GM10266 (cell line): ENCODE measurements around the gene ANKS4B.

ENCODE experiments used
- DNase-seq: peaks from one replicate; pipeline ENCODE4 v3.0.0; 2012; ENCODE audit errors: extremely low spot score
- TF ChIP-seq, protein P1 (sequence below): IDR thresholded peaks from 2 replicates; pipeline ENCODE4 v1.5.1; 2012; ENCODE audit warnings: mild to moderate bottlenecking, low read depth; ENCODE audit not compliant: control insufficient read depth, insufficient read depth; ENCODE audit errors: missing control alignments

Gene ANKS4B

DNA sequence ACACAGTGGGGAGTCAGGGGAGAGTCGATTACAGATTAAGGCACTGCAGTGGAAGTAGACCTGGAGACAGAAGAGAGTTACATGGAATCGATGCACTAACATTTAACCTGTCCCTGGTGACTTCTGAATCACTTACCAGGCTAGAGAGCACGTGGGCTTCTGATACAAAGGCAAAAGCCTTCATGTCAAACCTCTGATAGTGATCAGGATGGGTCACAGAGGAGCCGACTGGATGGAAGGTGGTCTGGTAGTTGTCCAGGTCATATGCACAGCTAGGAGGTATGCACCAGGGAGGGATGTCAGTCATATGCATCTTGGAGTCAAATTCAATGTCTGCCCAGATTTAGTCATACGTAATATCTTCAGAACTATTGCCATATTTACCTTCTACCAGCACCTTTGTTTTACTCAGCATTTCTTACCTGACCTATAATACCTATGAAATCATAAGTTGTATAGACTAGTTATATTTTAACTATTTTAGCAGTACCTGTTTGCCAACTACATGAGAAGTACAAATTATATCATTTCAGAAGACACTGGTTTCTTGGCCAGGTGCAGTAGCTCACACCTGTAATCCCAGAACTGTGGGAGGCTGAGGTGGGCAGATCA lies 33.8 kb upstream of the ANKS4B start:
- TF ChIP-seq, protein P1, sequence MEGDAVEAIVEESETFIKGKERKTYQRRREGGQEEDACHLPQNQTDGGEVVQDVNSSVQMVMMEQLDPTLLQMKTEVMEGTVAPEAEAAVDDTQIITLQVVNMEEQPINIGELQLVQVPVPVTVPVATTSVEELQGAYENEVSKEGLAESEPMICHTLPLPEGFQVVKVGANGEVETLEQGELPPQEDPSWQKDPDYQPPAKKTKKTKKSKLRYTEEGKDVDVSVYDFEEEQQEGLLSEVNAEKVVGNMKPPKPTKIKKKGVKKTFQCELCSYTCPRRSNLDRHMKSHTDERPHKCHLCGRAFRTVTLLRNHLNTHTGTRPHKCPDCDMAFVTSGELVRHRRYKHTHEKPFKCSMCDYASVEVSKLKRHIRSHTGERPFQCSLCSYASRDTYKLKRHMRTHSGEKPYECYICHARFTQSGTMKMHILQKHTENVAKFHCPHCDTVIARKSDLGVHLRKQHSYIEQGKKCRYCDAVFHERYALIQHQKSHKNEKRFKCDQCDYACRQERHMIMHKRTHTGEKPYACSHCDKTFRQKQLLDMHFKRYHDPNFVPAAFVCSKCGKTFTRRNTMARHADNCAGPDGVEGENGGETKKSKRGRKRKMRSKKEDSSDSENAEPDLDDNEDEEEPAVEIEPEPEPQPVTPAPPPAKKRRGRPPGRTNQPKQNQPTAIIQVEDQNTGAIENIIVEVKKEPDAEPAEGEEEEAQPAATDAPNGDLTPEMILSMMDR, result no peak
- no peak for DNase-seq

DNA sequence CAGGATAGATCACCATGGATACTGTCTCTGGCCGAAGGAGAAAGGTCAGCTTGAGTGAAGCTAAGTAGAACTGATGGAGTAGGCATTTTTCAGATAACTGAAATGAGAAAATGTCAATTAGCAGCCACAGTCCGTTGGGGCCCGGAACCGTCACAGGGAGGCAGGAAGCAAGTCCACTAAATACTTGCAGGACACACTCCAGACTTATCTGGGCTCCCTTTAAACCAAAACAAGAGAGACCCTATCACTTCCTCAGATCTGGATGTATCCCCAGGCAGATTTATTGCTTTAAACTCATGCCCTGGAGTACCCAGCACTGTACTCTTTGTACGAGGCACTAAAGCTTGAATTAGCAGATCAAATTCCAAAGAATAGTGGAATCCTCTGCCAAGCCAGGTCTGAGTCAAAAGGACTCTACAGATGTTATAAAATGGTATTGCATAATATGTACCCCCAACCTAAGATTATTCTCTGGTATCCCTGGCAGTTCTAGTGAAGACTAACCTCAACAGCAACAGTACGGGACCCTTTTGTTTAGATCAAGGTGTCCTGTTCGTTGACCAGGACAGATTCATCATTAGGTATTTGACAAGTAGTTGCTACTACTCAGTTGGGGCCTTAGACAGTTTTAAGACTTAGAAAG lies 30.2 kb upstream of the ANKS4B start:
- no peak for DNase-seq
- TF ChIP-seq, protein P1, result no peak

DNA sequence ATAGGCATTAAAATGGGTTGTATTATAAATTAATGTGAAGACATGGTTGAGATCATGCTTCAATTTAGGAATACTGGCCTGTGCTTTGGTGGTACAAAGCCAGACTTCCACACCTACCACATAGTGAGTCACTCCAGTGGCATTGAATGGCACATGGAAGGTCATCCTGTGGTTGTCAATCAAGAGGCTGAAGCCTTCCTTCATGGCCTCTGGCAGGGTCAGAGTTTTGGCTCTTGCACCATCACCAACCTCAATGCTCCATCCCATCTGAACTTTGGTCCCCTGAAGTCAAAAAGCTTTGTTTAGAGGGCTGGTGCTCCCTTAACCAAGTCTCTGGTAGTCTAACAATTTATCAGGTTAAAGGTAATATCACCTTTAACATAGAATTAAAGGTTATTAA lies 28.2 kb upstream of the ANKS4B start:
- TF ChIP-seq, protein P1, result no peak
- DNase-seq, result no peak

DNA sequence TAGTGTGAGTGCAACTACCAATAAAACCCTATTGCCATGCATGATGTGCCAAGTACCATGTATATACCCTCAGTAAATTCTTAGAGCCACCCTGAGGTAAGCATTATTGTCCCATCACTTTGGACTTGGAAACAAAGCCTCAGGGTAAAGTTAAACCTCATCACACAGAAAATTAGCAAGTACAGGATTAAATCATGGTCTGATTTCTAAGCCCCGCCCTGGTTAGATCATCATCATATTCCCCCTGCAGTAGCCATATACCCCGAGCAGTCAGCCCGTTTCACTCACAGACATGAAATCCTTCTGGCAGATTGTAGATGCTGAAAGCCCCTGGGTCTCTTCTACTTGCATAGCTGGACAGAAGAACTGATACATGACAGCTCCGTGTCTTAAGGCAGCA lies 26.9 kb upstream of the ANKS4B start:
- DNase-seq, result no peak
- TF ChIP-seq, protein P1, result no peak

DNA sequence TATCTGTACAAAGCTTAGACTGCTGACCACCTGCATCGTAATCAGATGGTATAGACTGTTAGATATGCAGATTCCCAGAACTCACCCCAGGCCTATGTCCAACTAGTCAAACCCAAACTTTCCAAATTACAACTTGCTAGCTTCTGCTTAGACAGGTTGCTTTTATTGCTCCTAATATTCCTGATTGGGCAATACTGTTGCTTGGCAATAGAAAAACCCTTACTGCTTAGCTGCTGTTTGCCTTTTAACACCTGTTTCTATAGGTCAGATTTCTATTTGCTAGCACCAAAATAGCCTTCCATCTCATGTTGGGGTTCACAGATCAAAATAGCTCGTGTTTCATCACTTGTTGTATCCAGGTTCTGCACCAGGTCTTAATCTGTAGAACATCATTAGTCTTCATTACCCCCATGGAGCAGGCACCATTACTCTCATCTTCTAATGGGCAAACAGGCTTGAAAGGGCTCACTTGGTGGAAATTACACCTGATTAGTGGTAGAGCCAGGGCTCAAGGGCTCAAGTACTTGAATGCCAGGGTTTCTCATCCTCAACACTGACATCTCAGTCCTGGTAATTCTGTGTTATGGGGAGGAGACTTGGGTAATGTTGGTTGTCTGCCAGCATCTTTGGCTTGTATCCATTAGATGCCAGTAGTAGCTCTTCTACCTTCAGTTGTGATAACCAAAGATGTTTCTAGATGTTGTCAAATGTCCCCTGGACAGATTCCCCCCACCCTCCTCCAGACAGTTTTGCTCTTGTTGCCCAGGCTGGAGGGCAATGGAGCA lies 24.9 kb upstream of the ANKS4B start:
- DNase-seq, result no peak
- TF ChIP-seq, protein P1, result no peak

DNA sequence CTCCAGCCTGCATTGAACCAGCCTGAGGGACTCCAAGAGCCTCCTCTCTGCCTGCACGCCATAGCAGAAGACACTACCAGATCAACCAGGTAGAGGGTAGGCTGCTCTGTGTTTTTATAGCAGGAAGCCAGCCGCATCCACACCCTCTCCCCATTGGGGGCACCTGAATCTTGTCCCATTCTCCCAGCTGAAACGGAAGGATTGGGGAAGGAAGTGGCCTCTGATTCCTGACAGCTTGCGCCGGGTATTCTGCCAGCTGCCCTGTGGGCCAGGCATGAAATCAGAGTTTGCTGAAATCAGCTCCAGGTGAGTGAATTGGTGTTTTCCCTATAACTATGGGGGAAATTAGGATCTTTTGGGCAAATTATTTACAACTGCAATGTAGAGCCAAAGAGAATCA lies 22.0 kb upstream of the ANKS4B start, which contains the start of gene ZP2:
Gene ZP2 (minus strand): TSS at position 89 of the 400 bp plus-strand sequence. CDS start 27 bp downstream, at position 62.
- DNase-seq, result no peak
- TF ChIP-seq, protein P1, result no peak
